NB4 (cell line): ENCODE results near the gene NACA2.
"Not testable (repeated sequence)": the region's sequence is repeated elsewhere in the genome, so short reads cannot be mapped to it uniquely, and the experiment has no call there.

Source experiments
- DNase-seq: peaks from one replicate; pipeline ENCODE4 v3.0.0; 2010; ENCODE audit warnings: low read depth
- H3K4me3 ChIP-seq: one replicate; pipeline ENCODE4 v1.5.1; 2011; ENCODE audit warnings: mild to moderate bottlenecking, low read depth, low read length, moderate library complexity
- MYC ChIP-seq: IDR thresholded peaks from 2 replicates; pipeline ENCODE4 v1.6.1; 2011; ENCODE audit warnings: low read depth, low read length
- POLR2A ChIP-seq: IDR thresholded peaks from 2 replicates; pipeline ENCODE4 v1.6.1; 2011; ENCODE audit warnings: mild to moderate bottlenecking; ENCODE audit not compliant: insufficient read length; ENCODE audit errors: extremely low read depth
- TF ChIP-seq, protein P1 (sequence below): IDR thresholded peaks from 2 replicates; pipeline ENCODE4 v1.6.1; 2011; ENCODE audit warnings: low read depth, low read length
- TF ChIP-seq, protein P2 (sequence below): IDR thresholded peaks from one replicate; pipeline ENCODE4 v1.5.1; 2012; ENCODE audit warnings: low read depth, low read length

NACA2 gene

DNA sequence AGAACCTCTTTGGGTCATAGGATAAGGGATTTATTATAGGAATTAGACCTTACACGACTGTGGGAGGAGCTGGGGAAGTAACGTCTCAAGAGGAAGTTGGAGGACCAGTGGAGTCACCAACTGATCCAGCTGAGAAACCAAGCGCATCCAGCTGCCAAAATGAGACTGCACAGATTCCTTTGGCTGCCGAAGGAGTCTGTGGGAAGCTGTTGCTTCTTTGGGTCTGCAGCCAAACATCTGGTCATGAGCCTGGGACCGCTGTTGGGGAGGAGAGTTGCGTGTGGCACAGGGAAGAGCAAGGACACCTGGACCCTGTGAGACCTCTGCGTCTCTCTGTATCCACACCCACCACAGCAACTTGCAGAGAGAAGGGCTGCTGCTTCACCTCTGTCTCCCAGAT is 2.4 kb upstream of the NACA2 start:
- TF ChIP-seq, protein P1, sequence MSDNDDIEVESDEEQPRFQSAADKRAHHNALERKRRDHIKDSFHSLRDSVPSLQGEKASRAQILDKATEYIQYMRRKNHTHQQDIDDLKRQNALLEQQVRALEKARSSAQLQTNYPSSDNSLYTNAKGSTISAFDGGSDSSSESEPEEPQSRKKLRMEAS = no peak
- TF ChIP-seq MYC = no peak
- no peak for TF ChIP-seq POLR2A
- TF ChIP-seq, protein P2, sequence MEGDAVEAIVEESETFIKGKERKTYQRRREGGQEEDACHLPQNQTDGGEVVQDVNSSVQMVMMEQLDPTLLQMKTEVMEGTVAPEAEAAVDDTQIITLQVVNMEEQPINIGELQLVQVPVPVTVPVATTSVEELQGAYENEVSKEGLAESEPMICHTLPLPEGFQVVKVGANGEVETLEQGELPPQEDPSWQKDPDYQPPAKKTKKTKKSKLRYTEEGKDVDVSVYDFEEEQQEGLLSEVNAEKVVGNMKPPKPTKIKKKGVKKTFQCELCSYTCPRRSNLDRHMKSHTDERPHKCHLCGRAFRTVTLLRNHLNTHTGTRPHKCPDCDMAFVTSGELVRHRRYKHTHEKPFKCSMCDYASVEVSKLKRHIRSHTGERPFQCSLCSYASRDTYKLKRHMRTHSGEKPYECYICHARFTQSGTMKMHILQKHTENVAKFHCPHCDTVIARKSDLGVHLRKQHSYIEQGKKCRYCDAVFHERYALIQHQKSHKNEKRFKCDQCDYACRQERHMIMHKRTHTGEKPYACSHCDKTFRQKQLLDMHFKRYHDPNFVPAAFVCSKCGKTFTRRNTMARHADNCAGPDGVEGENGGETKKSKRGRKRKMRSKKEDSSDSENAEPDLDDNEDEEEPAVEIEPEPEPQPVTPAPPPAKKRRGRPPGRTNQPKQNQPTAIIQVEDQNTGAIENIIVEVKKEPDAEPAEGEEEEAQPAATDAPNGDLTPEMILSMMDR = no peak
- DNase-seq = no peak
- no peak overlapping the region for H3K4me3 ChIP-seq

DNA sequence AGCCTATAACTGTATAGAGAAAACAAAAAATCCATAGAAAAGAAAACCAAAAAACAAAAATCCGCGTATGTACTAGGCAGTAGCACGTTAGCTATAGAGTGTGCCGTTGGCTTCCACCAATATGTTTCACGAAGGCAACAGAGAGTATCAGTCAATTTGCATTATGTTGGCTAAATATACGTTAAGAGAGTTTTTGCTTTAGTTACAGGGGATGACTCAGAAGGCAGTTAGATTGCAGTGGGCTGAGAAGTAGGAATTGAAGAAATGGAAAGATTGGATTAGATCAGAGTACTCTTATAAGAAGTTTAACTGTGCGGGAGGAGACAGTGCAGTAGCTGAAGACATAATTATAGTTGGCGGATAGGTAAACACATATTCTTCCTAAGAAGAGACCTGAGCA is 911 bp upstream of the NACA2 start:
- no peak for DNase-seq
- TF ChIP-seq, protein P1 = no peak
- no peak for TF ChIP-seq MYC
- TF ChIP-seq, protein P2 = no peak
- no peak for TF ChIP-seq POLR2A

DNA sequence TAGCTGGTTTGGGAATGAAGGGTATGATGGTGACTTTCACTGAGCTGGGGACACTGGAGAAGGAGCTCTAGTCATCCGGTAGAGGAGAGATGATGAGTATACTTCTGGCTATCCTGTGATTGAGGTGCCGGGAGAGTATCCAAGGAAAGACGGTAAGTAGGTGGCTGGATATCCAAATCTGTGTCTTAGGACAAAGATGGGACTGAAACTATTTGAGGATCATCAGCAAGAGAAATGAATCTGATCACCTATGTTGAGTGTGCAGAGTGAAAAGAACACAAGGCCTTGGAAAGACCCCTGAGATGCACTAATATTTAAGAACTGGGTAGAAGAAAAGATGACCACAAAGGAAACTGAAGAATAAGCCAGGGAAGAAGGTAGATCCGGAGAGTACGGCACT is 1.0 kb downstream of the NACA2 start:
- no peak overlapping the region for H3K4me3 ChIP-seq
- TF ChIP-seq POLR2A (no peak), MYC (no peak)
- TF ChIP-seq, protein P2 = no peak
- TF ChIP-seq, protein P1 = no peak
- DNase-seq = no peak

More for the DNA sequence above, 911 bp upstream of the NACA2 start:
- no peak overlapping the region for H3K4me3 ChIP-seq

DNA sequence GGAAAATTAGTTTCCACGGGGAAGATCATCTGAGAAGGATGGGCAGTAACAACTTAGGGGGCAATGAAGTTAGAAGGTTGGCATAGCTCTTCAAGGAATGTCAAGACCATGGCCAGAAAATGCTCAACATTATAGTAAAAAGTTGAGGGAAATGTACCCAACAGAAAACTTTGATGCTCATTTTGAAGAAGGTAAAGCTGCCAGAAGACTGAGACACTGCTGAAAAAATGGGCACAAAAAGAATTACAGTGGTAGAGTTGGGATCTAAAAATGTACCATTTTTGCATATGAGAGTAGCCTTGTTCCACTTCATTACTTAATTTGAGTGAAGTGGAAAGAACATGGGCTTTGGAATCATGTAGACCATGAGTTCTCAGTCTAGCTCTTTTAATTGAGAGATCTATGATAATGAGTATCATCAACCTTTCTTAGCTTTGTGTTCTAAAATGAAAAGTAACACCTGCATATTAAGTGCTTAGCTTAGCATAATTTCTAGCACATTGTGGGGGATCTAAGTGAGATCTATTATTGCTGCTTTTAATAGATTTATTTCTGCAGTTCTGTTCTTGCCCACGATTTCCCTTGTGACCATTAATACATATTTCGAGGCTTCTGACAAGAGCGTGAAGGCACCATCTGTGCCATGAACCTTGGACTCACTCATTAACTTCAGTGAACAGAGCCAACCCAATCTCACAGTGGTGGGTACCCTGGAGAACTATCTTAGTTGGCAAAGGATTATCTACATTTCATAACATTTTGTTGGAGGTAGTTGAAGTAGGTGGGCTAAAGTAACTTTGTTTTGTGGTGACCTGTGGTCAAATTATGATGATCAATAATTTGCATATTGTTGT is 3.0 kb downstream of the NACA2 start:
- TF ChIP-seq, protein P2 = no peak
- TF ChIP-seq MYC (no peak), POLR2A (no peak)
- TF ChIP-seq, protein P1 = no peak
- H3K4me3 ChIP-seq = no peak overlapping the region
- DNase-seq = no peak

DNA sequence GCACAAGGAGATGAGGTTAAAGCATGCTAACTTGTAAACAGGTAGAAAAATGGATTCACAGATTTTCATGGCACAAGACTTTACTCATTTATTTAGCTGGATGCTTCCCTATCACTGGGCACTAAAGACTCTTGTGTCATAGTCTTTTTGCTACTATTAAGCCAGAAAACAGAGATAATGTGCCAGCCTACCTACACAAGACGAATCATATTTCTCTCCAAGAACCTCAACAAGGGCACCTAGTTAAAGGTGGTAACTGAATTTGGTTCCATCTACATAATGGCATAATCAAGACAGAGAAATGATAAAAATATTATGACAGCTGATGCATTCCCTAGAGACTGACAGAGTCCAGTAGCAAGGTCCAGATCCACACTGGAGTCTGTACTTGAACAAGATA is 3.8 kb downstream of the NACA2 start:
- TF ChIP-seq, protein P1 = no peak
- TF ChIP-seq MYC (no peak), POLR2A (no peak)
- TF ChIP-seq, protein P2 = no peak
- no peak overlapping the region for H3K4me3 ChIP-seq
- no peak for DNase-seq

DNA sequence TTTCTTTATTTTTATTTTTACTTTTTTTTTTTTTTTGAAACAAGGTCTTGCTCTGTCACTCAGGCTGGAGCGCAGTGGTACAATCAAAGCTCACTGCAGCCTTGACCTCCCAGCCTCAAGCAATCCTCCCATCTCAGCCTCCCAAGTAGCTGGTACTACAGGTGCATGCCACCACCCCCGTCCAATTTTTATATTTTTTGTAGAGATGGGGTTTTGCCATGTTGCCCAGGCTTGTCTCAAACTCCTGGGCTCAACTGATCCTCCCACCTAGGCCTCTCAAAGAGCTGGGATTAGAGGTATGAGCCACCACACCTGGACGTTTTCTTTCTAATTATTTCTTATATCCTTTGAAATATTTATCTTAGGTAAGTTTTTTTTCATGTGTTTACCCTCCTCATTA is 4.4 kb downstream of the NACA2 start:
- DNase-seq, H3K4me3 ChIP-seq: not testable (repeated sequence)
